BJ (cell line): Measurements from ENCODE around the gene HES5. TPM values are rescaled to one million over a fixed set of nuclear protein-coding genes. Genes with fewer than 3 reads are reported as not detected.

Experiments used
- CTCF ChIA-PET: fragments of 350-600 bp; formaldehyde crosslinking; extraction: SDS; loops from one replicate; lab custom pipeline; 2021; ENCODE audit warnings: antibody characterized with exemption, inconsistent platforms; lab: Yijun Ruan, JAX
- POLR2A ChIA-PET: fragments of 300-600 bp; sonication (Branson Sonifier 250); formaldehyde crosslinking; extraction: SDS; loops from one replicate; lab custom pipeline; 2021; ENCODE audit warnings: antibody characterized with exemption; lab: Charles Lee
- DNase-seq: peaks from one replicate; pipeline ENCODE4 v3.0.0-alpha.2; 2011; ENCODE audit warnings: low read depth
- H3K27me3 ChIP-seq: 2 replicates; pipeline ENCODE4 v1.6.0; 2011; ENCODE audit warnings: low read length; ENCODE audit not compliant: control insufficient read depth, insufficient read depth
- H3K36me3 ChIP-seq: 2 replicates; pipeline ENCODE4 v1.5.1; 2011; ENCODE audit warnings: low read length; ENCODE audit not compliant: control insufficient read depth, insufficient read depth
- H3K4me3 ChIP-seq: 2 replicates; pipeline ENCODE4 v1.5.1; 2011; ENCODE audit warnings: low read depth, mild to moderate bottlenecking, control low read depth, low read length
- CTCF ChIP-seq: IDR thresholded peaks from 2 replicates; pipeline ENCODE4 v1.5.1; 2011; ENCODE audit warnings: low read depth, mild to moderate bottlenecking, control low read depth, inconsistent platforms, low read length, moderate library complexity; ENCODE audit not compliant: insufficient read depth
- polyA plus RNA-seq: library from polyadenylated mRNA; depleted of rRNA; stranded (reverse); fragments of >200 nt; gene quantifications from 2 replicates; pipeline ENCODE4 v1.2.3, GENCODE V29; 2011

HES5 gene
- polyA plus RNA-seq, 1 experiment, result not detected

GRCh38 chr1:2493691-2494322 is 36.3 kb downstream of the HES5 start:
- ChIA-PET POLR2A (no interaction called here), CTCF (no interaction called here)
- no peak overlapping the region for H3K4me3 ChIP-seq
- H3K36me3 ChIP-seq, result no peaks in the 10 kb centered on the region
- DNase-seq, result no peak
- TF ChIP-seq CTCF, result no peak
- H3K27me3 ChIP-seq, result peaks cover 15% of the 10 kb centered on the region

- ChIA-PET POLR2A (no interaction called here), CTCF (no interaction called here)
- TF ChIP-seq CTCF, result no peak
- Histone ChIP-seq H3K27me3 (peaks cover 15% of the 10 kb centered on the region), H3K36me3 (no peaks in the 10 kb centered on the region), H3K4me3 (no peak overlapping the region)
- DNase-seq, result no peak
Observed at GRCh38 chr1:2493218-2493617, 36.8 kb downstream of the HES5 start.

GRCh38 chr1:2492091-2492490 is 38.0 kb downstream of the HES5 start:
- DNase-seq, result no peak
- TF ChIP-seq CTCF, result no peak
- H3K27me3 ChIP-seq, result peaks cover 15% of the 10 kb centered on the region
- H3K36me3 ChIP-seq, result no peaks in the 10 kb centered on the region
- ChIA-PET POLR2A (no interaction called here), CTCF (no interaction called here)
- no peak overlapping the region for H3K4me3 ChIP-seq

- POLR2A ChIA-PET, result interaction anchor here (0.5 kb wide), 1 partner anchor 354 kb away, joined by 3 read pairs; no protein-coding TSS in a partner anchor
- no peak for TF ChIP-seq CTCF
Observed at GRCh38 chr1:2489615-2490014, 40.4 kb downstream of the HES5 start.

GRCh38 chr1:2488688-2489087 is 41.4 kb downstream of the HES5 start:
- CTCF ChIA-PET, result interaction anchor here (1.2 kb wide), 1 partner anchor 59 kb away, joined by 4 read pairs; no protein-coding TSS in a partner anchor
- POLR2A ChIA-PET, result no interaction called here
- DNase-seq, result no peak
- TF ChIP-seq CTCF, result no peak
- H3K4me3 ChIP-seq, result no peak overlapping the region
- peaks cover 15% of the 10 kb centered on the region for H3K27me3 ChIP-seq
- no peaks in the 10 kb centered on the region for H3K36me3 ChIP-seq

More at GRCh38 chr1:2489615-2490014, 40.4 kb downstream of the HES5 start:
- CTCF ChIA-PET, result no interaction called here
- Histone ChIP-seq H3K36me3 (no peaks in the 10 kb centered on the region), H3K4me3 (no peak overlapping the region), H3K27me3 (peaks cover 15% of the 10 kb centered on the region)
- no peak for DNase-seq
